Stimulated activated CD4-positive, alpha-beta T cell treated with anti-CD3 and anti-CD28 coated beads, Interleukin-1b, Interleukin-23, amount 100 ng/mL, for 48 hours (primary cell): ENCODE measurements around the gene ATP6V1A.
A peak's percentile ranks its signal among the peaks of the same experiment; 100 is the strongest.
"Not testable (repeated sequence)": the region's sequence is repeated elsewhere in the genome, so short reads cannot be mapped to it uniquely, and the experiment has no call there.

Experiments
- DNase-seq: peaks from one replicate; pipeline ENCODE4 v3.0.0-alpha.2; 2020

ATP6V1A gene

GRCh38 chr3:113829576-113830354, 82.9 kb downstream of the ATP6V1A start:
- no peak for DNase-seq

DNA sequence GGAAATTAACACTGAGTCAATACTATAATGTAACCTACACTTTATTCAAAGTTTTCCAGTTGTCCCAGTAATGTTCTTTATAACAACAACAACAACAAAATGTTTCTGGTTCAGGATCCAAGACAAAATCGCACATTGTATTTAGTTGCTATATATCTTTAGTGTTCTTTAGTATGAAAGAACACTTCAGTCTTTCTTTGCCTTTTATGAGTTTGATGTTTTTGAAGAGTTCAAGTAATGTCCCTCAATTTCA, 84.2 kb downstream of the ATP6V1A start:
- no peak for DNase-seq

DNA sequence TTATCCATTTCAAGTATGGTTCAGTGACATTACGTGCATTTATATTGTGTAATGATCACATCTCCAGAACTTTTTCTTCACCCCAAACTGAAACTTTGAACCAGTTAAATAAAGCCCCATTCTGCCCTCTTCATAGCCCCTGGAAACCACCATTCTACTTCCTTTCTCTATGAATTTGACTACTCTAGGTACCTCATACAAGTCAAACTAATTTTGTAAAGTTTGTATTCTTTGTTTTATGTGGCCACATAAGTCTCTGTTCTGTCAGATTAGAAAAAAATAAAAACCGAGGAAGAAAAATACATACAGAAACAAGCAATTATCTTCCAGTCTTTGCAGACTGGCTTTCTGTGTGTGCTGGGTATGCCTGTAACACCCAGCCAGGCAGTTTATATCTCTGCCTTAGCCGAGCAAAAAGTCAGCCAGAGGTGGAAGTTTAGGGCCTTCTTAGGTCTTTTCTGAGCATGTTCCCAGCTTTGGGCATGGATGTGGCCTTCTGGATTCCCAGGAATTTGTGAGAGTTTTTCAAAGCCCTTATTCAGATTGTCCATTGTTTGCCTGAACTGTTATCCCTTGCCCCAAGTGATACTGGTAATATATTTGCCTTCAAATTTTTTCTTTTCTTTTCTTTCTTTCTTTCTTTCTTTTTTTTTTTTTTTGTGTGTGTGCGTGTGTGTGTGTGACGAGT, 85.8 kb downstream of the ATP6V1A start:
- DNase-seq, result no peak

DNA sequence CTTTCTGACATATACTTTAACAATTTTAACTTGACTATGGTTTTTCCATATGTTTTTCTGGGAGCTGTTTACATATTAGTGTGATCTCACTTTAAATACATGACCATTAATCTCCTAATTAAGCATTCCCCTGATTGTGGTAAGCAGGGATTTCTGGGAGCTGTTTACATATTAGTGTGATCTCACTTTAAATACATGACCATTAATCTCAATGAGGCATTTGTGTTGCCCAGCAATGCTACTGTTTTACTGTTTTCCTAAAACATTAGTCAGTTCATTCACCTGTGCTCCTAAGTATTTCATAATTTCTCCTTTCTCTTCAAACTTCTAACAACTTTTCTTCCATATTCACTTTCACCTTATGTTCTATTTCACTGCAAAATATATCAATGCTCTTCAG, 88.1 kb downstream of the ATP6V1A start:
- DNase-seq, result no peak

DNA sequence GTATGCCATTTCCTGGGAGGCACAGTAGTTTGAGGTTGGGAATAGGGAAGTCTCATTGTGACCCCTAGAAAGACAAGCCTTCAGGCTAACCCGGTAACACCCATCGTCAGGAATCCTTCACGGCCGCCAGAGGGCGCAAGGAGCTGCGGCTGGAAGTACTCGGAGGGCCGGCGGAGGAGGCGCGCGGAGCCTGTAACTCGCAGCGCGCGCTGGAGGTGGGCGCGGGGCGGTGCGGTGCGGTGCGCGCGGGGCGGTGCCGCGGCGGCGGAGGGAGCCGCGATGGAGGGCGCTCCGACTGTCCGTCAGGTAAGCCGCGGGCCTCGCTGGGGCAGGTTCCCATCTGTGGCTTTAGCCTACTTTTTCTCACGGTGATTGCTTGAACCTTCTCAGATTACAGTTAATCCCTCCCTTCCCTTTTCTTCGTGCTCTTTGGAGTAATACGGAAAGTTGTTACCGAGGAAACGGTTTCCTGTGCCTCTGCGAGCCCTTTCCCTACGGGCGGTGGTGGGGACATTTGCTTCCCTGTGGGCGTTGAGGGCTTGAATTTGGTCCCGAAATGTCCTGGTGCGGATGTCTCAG, 91.9 kb downstream of the ATP6V1A start, which contains the start of gene GRAMD1C:
Gene GRAMD1C, plus strand, starts transcription at position 158 of the 579 bp plus-strand sequence. Its CDS starts 122 bp downstream, at position 280.
- peak; percentile 85 for DNase-seq

DNA sequence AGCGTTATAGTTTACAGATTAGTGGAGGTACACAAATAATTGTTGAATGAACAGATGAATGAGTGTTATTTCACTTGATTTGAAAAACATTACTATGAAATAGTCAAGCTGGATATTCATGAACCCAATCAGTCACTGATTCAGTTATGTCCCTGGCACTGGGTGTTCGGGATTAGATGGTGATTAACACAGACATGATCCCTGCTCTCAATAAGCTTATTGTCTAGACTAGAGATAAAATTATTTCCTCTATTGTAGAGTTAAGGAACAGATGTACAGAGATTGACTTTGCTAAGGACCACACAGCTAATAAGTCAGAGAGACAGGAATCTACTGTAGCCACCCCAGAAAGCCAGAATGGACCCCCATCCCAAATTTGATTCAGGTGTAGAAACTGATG, 92.7 kb downstream of the ATP6V1A start:
- no peak for DNase-seq

DNA sequence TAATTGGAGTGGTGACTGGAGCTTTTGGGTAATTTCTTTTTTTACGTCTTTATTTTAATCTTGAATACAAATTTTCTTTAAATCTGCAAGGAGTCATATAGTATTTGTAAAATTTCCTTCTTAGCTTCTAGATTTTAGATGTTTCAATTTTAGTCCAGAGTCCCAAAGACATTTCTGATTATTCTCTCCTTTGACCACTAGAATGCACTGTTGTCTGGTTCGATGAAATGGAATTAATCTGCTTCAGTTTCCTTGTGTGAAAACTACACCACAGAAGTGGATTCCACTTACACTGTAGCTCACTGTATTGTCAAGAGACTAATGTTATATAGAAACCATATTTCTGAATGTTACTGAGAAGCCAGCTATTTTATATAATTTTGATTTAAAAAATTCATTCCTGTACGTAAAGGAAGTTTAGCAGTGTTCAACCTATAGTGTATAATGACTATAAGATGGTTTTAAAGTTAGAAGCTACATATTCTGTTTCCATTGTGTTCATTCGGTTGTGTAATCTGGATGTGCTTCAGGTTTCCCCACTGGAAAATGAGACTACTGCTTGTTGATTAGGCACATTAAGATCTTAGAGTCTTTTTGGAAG, 97.9 kb downstream of the ATP6V1A start:
- no peak for DNase-seq

DNA sequence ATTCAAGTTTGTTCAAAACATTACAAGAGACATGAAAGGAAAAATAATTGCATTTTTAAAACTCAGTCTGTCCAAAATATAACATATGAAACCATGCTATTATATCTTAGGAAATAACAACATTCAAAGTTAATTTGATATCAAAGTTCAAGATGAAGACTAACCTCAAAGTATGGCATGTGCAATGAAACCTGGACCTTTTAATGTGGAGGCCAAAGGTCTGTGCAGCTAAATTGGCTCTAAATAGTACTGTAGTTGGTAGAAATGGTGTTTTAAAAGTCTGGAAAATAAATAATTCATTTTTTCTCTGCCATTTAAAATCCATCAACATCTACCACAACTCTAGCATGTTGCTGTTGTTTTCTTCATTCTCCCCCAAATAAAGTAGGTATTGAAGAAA, 100.4 kb downstream of the ATP6V1A start:
- DNase-seq, result no peak

- DNase-seq, result no peak
Measured at GRCh38 chr3:113847664-113848461, 101.0 kb downstream of the ATP6V1A start.

- not testable (repeated sequence) for DNase-seq
Measured at GRCh38 chr3:113849071-113849470, 102.2 kb downstream of the ATP6V1A start.

GRCh38 chr3:113849841-113850240, 103.0 kb downstream of the ATP6V1A start:
- DNase-seq, result not testable (repeated sequence)

- DNase-seq, result not testable (repeated sequence)
Measured at GRCh38 chr3:113850391-113850790, 103.6 kb downstream of the ATP6V1A start.

GRCh38 chr3:113852506-113852905, 105.7 kb downstream of the ATP6V1A start:
- no peak for DNase-seq
